ENCODE data around the gene ZPBP2. TPM values are rescaled to one million over a fixed set of nuclear protein-coding genes. Genes with fewer than 3 reads are reported as not detected.

ZPBP2 gene, protein sequence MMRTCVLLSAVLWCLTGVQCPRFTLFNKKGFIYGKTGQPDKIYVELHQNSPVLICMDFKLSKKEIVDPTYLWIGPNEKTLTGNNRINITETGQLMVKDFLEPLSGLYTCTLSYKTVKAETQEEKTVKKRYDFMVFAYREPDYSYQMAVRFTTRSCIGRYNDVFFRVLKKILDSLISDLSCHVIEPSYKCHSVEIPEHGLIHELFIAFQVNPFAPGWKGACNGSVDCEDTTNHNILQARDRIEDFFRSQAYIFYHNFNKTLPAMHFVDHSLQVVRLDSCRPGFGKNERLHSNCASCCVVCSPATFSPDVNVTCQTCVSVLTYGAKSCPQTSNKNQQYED
- total RNA-seq (ENCODE audit: low replicate concordance), result not detected in 2 replicates

DNA sequence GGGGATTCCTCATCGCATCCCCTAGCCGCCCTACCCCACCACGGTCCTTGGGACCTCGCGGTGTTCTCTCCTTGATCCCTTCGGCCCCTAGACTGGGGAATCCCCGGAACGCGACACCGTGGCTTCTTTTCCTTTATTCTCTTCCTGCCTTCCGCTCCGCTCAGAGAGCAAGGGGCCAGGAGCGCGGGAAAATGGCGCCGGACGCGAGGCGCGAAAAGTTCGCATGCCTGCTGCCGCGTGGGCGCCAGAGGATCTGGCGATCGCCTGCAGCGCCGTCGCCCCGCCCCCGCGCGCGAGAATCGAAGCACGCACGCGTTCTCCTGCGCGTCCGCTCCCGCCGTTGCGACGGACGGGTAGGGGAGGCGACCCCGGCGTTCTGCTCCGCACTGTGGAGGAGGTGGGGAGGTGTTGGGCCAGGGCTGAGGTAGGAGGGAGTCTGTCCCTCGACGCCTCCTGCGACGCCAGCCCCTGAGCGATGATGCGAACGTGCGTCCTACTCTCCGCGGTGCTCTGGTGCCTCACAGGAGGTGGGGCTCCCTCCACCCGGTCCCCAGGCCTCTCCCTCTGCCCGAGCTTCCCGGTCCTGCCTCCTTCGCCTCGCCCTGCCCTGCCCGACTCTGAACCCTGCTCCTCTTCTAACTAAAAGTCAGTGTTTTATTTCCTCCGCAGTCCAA lies at the start of gene ZPBP2:
Gene ZPBP2, plus strand, starts transcription at position 323 of the 674 bp plus-strand sequence. Its CDS starts 153 bp downstream, at position 476.
- TF ChIP-seq, protein P1, sequence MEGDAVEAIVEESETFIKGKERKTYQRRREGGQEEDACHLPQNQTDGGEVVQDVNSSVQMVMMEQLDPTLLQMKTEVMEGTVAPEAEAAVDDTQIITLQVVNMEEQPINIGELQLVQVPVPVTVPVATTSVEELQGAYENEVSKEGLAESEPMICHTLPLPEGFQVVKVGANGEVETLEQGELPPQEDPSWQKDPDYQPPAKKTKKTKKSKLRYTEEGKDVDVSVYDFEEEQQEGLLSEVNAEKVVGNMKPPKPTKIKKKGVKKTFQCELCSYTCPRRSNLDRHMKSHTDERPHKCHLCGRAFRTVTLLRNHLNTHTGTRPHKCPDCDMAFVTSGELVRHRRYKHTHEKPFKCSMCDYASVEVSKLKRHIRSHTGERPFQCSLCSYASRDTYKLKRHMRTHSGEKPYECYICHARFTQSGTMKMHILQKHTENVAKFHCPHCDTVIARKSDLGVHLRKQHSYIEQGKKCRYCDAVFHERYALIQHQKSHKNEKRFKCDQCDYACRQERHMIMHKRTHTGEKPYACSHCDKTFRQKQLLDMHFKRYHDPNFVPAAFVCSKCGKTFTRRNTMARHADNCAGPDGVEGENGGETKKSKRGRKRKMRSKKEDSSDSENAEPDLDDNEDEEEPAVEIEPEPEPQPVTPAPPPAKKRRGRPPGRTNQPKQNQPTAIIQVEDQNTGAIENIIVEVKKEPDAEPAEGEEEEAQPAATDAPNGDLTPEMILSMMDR (IDR thresholded peaks at IDR 0.05; ENCODE audit: insufficient read depth, low read length), result no peak
- no peak for DNase-seq (ENCODE audit: low read depth)
- no peak within 1 kb of the TSS for H3K4me3 ChIP-seq (ENCODE audit: low read depth, low read length)

DNA sequence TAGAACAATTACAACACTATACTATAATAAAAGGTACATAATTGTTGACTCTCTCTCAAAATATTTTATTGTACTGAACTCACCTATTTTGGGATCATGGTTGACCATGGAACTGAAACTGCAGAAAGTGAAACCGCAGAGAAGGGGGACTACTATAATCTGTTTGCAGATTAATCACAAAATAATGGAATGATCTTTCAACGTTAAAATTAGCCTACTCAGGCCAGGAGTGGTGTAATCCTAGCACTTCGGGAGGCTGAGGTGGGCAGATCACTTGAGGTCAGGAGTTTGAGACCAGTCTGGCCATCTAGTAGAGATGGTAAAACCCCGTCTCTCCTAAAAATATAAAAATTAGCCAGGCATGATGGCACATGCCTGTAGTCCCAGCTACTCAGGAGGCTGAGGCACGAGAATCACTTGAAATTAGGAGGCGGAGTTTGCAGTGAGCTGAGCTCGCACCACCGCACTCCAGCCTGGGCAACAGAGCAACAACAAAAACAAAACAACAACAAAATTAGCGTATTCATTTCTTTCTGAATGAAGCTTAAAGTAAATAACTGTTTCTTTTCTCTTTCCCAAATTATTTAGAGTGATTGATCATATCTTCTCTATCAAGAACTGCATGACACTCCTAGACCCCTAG lies 49.5 kb upstream of the ZPBP2 start:
- TF ChIP-seq, protein P1 (IDR thresholded peaks at IDR 0.05; ENCODE audit: insufficient read depth, low read length), result no peak
- no peak overlapping the region for H3K4me3 ChIP-seq (ENCODE audit: low read depth, low read length)
- no peak for DNase-seq (ENCODE audit: low read depth)

DNA sequence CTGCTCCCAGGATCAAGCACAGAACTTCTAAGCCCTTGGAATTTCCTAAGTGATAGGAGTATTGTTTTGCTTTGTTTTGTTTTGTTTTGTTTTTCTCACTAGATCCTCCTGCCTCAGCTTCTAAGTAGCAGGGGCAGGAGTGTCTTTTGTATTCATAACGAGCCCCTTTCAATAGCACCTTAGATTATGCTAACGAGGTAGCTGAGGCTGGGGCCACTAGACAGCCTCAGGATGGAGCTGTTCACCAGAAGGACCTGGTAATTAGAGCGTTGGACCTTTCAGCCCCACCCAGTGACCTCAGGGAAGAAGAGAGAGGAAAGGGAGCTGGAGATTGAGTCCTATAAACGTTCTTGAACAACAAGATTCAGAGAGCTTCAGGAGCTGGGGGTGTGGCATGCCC lies 47.5 kb upstream of the ZPBP2 start:
- DNase-seq (ENCODE audit: low read depth), result no peak
- H3K4me3 ChIP-seq (ENCODE audit: low read depth, low read length), result no peak overlapping the region
- TF ChIP-seq, protein P1 (IDR thresholded peaks at IDR 0.05; ENCODE audit: insufficient read depth, low read length), result no peak

DNA sequence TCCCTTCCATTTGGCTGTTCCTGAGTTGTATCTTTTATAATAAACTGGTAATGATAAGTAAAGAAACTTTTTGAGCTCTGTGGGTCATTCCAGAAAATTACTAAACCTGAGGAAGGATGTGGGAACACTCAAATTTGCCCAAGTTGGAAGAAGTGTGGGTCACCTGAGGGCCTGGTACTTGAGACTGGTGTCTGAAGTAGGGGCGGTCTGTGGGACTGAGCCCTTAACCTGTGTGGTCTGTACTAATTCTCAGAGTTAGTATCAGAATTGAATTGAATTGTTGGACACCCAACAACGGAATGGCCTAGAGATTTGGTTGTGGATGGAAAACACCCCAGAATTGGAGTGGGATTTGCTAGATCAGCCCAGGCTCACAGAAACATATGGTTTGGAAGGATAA lies 47.0 kb upstream of the ZPBP2 start:
- TF ChIP-seq, protein P1 (IDR thresholded peaks at IDR 0.05; ENCODE audit: insufficient read depth, low read length), result no peak
- no peak overlapping the region for H3K4me3 ChIP-seq (ENCODE audit: low read depth, low read length)
- DNase-seq (ENCODE audit: low read depth), result no peak

DNA sequence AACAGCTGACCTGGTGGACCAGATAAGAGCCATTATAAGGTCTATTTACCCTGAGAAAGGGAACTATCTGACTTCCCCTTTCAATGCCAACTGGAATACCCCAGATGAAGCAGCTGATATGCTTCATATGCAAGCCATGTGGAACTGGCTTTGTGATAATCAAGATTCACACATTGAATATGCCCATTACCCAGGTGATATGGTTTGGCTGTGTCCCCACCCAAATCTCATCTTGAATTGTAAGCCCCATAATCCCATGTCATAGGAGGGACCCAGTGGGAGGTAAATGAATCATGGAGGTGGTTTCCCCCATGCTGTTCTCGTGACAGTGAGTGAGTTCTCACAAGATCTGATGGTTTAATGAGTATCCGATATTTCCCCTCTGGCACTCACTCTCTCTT lies 46.0 kb upstream of the ZPBP2 start:
- no peak overlapping the region for H3K4me3 ChIP-seq (ENCODE audit: low read depth, low read length)
- TF ChIP-seq, protein P1 (IDR thresholded peaks at IDR 0.05; ENCODE audit: insufficient read depth, low read length), result no peak
- no peak for DNase-seq (ENCODE audit: low read depth)

DNA sequence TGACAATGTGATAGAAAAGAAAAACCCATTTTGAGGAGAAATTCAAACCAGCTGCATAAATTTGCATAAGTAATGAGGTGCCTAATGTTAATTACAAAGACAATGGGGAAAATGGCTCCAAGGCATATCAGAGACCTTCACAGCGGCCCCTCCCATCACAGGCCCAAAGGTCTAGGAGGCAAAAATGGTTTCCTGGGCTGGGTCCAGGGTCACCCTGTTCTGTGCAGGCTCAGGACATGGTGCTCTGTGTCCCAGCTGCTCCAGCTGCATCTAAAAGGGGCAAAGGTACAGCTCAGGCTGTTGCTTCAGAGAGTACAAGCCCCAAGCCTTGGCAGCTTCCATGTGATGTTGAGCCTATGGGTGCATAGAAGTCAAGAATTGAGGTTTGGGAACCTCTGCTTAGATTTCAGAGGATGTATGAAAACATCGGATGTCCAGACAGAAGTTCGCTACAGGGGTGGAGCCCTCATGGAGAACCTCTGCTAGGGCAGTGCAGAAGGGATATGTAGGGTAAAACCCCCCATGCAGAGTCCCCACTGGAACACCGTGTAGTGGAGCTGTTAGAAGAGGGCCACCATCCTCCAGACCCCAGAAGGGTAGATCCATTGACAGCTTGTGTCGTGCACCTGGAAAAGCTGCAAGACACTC lies 44.5 kb upstream of the ZPBP2 start:
- H3K4me3 ChIP-seq (ENCODE audit: low read depth, low read length), result no peak overlapping the region
- TF ChIP-seq, protein P1 (IDR thresholded peaks at IDR 0.05; ENCODE audit: insufficient read depth, low read length), result no peak
- no peak for DNase-seq (ENCODE audit: low read depth)
